ENCODE results near the gene YY1AP1.

GRCh38 chr1:155636397-155637153, 52.0 kb downstream of the YY1AP1 start:
- no peak for TF ChIP-seq CTCF (IDR thresholded peaks at IDR 0.05)
- no peak for TF ChIP-seq POLR2A (IDR thresholded peaks at IDR 0.05)
